ENCODE data around the gene LYL1. TPM values are rescaled to one million over a fixed set of nuclear protein-coding genes. Genes with fewer than 3 reads are reported as not detected.

LYL1 gene
- total and polyA plus RNA-seq, 9 of the 15 experiments (the other 6 are each of a cell fraction or from before 2014, with no cell fraction given): 1.3 to 266 (median 34.0) TPM

DNA sequence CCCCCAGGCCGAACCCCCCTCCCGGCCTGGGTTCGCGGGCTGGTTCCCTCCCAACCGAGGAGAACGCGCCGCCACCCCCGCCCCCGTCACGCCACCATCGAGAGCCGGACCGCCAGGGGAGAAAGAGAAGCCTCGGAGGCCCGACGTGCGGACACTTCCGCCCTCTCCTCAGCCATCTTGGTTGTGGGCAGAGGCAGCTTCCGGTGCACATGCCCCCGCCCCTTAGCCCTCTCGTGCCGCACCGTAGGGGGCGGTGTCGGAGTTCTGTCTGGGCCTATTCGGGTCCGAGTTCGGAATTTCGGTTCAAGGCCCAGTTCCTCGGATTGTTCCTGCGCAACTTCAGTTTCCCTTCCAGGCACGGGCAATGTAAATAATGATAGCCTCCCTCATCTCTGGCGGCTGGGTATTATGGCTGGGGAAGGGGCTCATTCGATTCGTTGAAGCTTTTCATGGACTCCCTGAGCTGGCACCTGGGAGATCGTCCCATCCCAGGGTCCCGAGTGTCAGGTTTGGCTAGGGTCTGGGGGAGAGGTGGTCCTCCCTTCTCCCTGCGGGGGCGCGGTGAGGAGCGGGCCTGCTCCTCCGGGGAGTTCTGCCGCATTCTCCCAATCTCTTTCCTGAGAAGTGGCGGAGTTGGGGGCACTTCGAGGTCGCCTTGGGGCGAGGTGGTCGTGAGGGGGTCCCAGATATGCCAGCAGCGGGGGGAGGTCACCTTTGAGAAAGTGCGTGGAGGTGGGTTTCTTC, 47.7 kb upstream of the LYL1 start, which contains the start of the genes IER2 and STX10 (continued):
- TF ChIP-seq MAZ (CRISPR knock-in tag; conservative IDR thresholded peaks at IDR 0.05 in 1 of 2, IDR thresholded peaks at IDR 0.05 in 1 of 2) (peak; percentile 93 to 97), WHSC1 (IDR thresholded peaks at IDR 0.05; ENCODE audit: low read length) (no peak), CHD1 (IDR thresholded peaks at IDR 0.05; ENCODE audit: low read length) (peak; percentile 88), ETV1 (tag; conservative IDR thresholded peaks at IDR 0.05; ENCODE audit: low read depth) (peak; percentile 91), KAT8 (IDR thresholded peaks at IDR 0.05; ENCODE audit: low read depth) (no peak), ZFP36 (IDR thresholded peaks at IDR 0.05; ENCODE audit: low read depth, low read length, partially characterized antibody) (no peak), KHSRP (IDR thresholded peaks at IDR 0.05) (no peak), NCOA1 (IDR thresholded peaks at IDR 0.05; ENCODE audit: low read depth) (0 out of 2 replicates have a peak, but pooled peaks have one; percentile 27), SMARCE1 (IDR thresholded peaks at IDR 0.05) (no peak; the same call in 1 of the 2 replicates), BHLHE40 (IDR thresholded peaks at IDR 0.05; ENCODE audit: low read length) (peak; percentile 99), ZNF239 (CRISPR knock-in tag; IDR thresholded peaks at IDR 0.05) (no peak), NFYB (IDR thresholded peaks at IDR 0.05; ENCODE audit: extremely low read depth, insufficient read length) (no peak), SMAD4 (CRISPR knock-in tag; conservative IDR thresholded peaks at IDR 0.05) (peak; percentile 73), SMARCA5 (IDR thresholded peaks at IDR 0.05) (0 out of 2 replicates have a peak, but pooled peaks have one; percentile 19)
- TF ChIP-seq, protein P1, sequence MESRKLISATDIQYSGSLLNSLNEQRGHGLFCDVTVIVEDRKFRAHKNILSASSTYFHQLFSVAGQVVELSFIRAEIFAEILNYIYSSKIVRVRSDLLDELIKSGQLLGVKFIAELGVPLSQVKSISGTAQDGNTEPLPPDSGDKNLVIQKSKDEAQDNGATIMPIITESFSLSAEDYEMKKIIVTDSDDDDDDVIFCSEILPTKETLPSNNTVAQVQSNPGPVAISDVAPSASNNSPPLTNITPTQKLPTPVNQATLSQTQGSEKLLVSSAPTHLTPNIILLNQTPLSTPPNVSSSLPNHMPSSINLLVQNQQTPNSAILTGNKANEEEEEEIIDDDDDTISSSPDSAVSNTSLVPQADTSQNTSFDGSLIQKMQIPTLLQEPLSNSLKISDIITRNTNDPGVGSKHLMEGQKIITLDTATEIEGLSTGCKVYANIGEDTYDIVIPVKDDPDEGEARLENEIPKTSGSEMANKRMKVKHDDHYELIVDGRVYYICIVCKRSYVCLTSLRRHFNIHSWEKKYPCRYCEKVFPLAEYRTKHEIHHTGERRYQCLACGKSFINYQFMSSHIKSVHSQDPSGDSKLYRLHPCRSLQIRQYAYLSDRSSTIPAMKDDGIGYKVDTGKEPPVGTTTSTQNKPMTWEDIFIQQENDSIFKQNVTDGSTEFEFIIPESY (CRISPR knock-in tag; IDR thresholded peaks at IDR 0.05): 0 out of 2 replicates have a peak, but pooled peaks have one; percentile 52
- TF ChIP-seq, protein P2, sequence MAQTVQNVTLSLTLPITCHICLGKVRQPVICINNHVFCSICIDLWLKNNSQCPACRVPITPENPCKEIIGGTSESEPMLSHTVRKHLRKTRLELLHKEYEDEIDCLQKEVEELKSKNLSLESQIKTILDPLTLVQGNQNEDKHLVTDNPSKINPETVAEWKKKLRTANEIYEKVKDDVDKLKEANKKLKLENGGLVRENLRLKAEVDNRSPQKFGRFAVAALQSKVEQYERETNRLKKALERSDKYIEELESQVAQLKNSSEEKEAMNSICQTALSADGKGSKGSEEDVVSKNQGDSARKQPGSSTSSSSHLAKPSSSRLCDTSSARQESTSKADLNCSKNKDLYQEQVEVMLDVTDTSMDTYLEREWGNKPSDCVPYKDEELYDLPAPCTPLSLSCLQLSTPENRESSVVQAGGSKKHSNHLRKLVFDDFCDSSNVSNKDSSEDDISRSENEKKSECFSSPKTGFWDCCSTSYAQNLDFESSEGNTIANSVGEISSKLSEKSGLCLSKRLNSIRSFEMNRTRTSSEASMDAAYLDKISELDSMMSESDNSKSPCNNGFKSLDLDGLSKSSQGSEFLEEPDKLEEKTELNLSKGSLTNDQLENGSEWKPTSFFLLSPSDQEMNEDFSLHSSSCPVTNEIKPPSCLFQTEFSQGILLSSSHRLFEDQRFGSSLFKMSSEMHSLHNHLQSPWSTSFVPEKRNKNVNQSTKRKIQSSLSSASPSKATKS (CRISPR knock-in tag; IDR thresholded peaks at IDR 0.05): no peak
- TF ChIP-seq, protein P3, sequence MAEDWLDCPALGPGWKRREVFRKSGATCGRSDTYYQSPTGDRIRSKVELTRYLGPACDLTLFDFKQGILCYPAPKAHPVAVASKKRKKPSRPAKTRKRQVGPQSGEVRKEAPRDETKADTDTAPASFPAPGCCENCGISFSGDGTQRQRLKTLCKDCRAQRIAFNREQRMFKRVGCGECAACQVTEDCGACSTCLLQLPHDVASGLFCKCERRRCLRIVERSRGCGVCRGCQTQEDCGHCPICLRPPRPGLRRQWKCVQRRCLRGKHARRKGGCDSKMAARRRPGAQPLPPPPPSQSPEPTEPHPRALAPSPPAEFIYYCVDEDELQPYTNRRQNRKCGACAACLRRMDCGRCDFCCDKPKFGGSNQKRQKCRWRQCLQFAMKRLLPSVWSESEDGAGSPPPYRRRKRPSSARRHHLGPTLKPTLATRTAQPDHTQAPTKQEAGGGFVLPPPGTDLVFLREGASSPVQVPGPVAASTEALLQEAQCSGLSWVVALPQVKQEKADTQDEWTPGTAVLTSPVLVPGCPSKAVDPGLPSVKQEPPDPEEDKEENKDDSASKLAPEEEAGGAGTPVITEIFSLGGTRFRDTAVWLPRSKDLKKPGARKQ (CRISPR knock-in tag; IDR thresholded peaks at IDR 0.05): no peak
- TF ChIP-seq, protein P4, sequence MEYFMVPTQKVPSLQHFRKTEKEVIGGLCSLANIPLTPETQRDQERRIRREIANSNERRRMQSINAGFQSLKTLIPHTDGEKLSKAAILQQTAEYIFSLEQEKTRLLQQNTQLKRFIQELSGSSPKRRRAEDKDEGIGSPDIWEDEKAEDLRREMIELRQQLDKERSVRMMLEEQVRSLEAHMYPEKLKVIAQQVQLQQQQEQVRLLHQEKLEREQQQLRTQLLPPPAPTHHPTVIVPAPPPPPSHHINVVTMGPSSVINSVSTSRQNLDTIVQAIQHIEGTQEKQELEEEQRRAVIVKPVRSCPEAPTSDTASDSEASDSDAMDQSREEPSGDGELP (CRISPR knock-in tag; IDR thresholded peaks at IDR 0.05; ENCODE audit: borderline replicate concordance): peak; percentile 82
- TF ChIP-seq, protein P5, sequence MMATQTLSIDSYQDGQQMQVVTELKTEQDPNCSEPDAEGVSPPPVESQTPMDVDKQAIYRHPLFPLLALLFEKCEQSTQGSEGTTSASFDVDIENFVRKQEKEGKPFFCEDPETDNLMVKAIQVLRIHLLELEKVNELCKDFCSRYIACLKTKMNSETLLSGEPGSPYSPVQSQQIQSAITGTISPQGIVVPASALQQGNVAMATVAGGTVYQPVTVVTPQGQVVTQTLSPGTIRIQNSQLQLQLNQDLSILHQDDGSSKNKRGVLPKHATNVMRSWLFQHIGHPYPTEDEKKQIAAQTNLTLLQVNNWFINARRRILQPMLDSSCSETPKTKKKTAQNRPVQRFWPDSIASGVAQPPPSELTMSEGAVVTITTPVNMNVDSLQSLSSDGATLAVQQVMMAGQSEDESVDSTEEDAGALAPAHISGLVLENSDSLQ (IDR thresholded peaks at IDR 0.05): peak; percentile 55; the same call in 1 of the 2 replicates
- TF ChIP-seq, protein P6, sequence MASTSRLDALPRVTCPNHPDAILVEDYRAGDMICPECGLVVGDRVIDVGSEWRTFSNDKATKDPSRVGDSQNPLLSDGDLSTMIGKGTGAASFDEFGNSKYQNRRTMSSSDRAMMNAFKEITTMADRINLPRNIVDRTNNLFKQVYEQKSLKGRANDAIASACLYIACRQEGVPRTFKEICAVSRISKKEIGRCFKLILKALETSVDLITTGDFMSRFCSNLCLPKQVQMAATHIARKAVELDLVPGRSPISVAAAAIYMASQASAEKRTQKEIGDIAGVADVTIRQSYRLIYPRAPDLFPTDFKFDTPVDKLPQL (IDR thresholded peaks at IDR 0.05; ENCODE audit: extremely low read depth, insufficient read length): no peak

Measured in K562 (cell line).